Amygdala (tissue), 56 donors: Measurements from ENCODE around the gene INSRR.

Source experiments
- DNase-seq, 56 donors: peaks; one replicate each; lab custom pipeline; 2025; lab: John Stamatoyannopoulos, UW

Gene INSRR

GRCh38 chr1:156858959-156859522 lies at the start of gene INSRR:
INSRR (minus strand) TSS chr1:156859117; CDS start chr1:156858621, 496 bp downstream.
- DNase-seq = no peak

GRCh38 chr1:156908541-156908940 lies 49.6 kb upstream of the INSRR start:
- DNase-seq = no peak

- DNase-seq = no peak
Observed at GRCh38 chr1:156906206-156906906, 47.4 kb upstream of the INSRR start.

- no peak for DNase-seq
Observed at GRCh38 chr1:156905651-156906050, 46.7 kb upstream of the INSRR start.

- no peak for DNase-seq
Observed at GRCh38 chr1:156905176-156905575, 46.3 kb upstream of the INSRR start.

GRCh38 chr1:156904187-156904959 lies 45.5 kb upstream of the INSRR start:
- DNase-seq = no peak

GRCh38 chr1:156903328-156904091 lies 44.6 kb upstream of the INSRR start:
- no peak for DNase-seq

GRCh38 chr1:156901966-156902915 lies 43.3 kb upstream of the INSRR start:
- DNase-seq = no peak

GRCh38 chr1:156901590-156901900 lies 42.6 kb upstream of the INSRR start:
- DNase-seq = no peak

GRCh38 chr1:156900896-156901589 lies 42.1 kb upstream of the INSRR start:
- DNase-seq = no peak

GRCh38 chr1:156899956-156900718 lies 41.2 kb upstream of the INSRR start:
- DNase-seq = no peak

- DNase-seq = no peak
Observed at GRCh38 chr1:156898971-156899664, 40.2 kb upstream of the INSRR start.

GRCh38 chr1:156898161-156898566 lies 39.2 kb upstream of the INSRR start:
- DNase-seq = no peak

- no peak for DNase-seq
Observed at GRCh38 chr1:156897078-156897825, 38.3 kb upstream of the INSRR start.

- no peak for DNase-seq
Observed at GRCh38 chr1:156896490-156897033, 37.6 kb upstream of the INSRR start.

GRCh38 chr1:156895927-156896326 lies 37.0 kb upstream of the INSRR start:
- no peak for DNase-seq

GRCh38 chr1:156895455-156895812 lies 36.5 kb upstream of the INSRR start:
- DNase-seq = no peak
